AG04450 (cell line): ENCODE measurements around the gene MYEF2. TPM values are rescaled to one million over a fixed set of nuclear protein-coding genes. Genes with fewer than 3 reads are reported as not detected.

ENCODE experiments used
- CTCF ChIA-PET: fragments of 300-600, 350-600 bp; formaldehyde crosslinking; extraction: SDS; loops from one replicate; lab custom pipeline; 2022; ENCODE audit warnings: antibody characterized with exemption, inconsistent platforms; lab: Charles Lee
- POLR2A ChIA-PET: fragments of 350-600 bp; formaldehyde crosslinking; extraction: SDS; loops from one replicate; lab custom pipeline; 2021; ENCODE audit warnings: antibody characterized with exemption, inconsistent platforms; lab: Yijun Ruan, JAX
- DNase-seq: peaks from one replicate; pipeline ENCODE4 v3.0.0-alpha.2; 2011; ENCODE audit warnings: low read depth, low spot score
- H3K27ac ChIP-seq: one replicate; pipeline ENCODE4 v1.5.1; 2012; ENCODE audit warnings: low read depth, low read length, control low read depth
- H3K27me3 ChIP-seq: one replicate; pipeline ENCODE4 v1.6.0; 2012; ENCODE audit warnings: low read length; ENCODE audit not compliant: control insufficient read depth, insufficient read depth
- H3K4me3 ChIP-seq: 2 replicates; pipeline ENCODE4 v1.5.1; 2011; ENCODE audit warnings: mild to moderate bottlenecking, low read depth, low read length, control low read depth
- H3K9me3 ChIP-seq: 2 replicates; pipeline ENCODE4 v1.5.1; 2012; ENCODE audit warnings: low read length; ENCODE audit not compliant: control insufficient read depth, insufficient read depth
- polyA plus RNA-seq: library from polyadenylated mRNA; depleted of rRNA; stranded (reverse); fragments of >200 nt; gene quantifications from 2 replicates; pipeline ENCODE4 v1.2.3, GENCODE V29; 2011
- TF ChIP-seq, protein P1 (sequence below): IDR thresholded peaks from 2 replicates; pipeline ENCODE4 v1.5.1; 2011; ENCODE audit warnings: low read depth, low read length, control low read depth, inconsistent platforms

MYEF2 gene
- polyA plus RNA-seq, 1 experiment: 9.4 TPM

DNA sequence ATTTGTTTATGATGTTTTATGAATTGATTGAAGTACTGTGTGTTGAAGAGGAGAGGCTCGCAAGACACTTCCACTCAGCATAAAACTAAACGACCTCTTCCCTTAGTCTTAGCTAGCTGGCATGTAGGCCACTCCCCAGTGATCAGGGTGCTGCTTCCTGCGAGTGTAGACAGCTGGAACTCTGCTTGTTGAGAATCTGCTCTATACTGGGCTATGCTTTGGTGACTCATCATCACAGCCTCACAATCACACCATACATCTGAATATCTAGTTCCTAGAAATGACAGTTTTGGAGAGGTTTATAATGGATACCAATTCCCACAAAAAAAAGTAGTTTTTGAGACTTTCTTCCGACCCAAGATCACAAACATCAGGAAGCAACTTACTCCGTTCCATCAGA lies 58.8 kb downstream of the MYEF2 start:
- Histone ChIP-seq H3K27me3 (peaks cover 3% of the 10 kb centered on the region), H3K9me3 (no peaks in the 10 kb centered on the region), H3K4me3 (no peak overlapping the region), H3K27ac (no peak overlapping the region)
- ChIA-PET CTCF (no interaction called here), POLR2A (no interaction called here)
- no peak for DNase-seq
- TF ChIP-seq, protein P1, sequence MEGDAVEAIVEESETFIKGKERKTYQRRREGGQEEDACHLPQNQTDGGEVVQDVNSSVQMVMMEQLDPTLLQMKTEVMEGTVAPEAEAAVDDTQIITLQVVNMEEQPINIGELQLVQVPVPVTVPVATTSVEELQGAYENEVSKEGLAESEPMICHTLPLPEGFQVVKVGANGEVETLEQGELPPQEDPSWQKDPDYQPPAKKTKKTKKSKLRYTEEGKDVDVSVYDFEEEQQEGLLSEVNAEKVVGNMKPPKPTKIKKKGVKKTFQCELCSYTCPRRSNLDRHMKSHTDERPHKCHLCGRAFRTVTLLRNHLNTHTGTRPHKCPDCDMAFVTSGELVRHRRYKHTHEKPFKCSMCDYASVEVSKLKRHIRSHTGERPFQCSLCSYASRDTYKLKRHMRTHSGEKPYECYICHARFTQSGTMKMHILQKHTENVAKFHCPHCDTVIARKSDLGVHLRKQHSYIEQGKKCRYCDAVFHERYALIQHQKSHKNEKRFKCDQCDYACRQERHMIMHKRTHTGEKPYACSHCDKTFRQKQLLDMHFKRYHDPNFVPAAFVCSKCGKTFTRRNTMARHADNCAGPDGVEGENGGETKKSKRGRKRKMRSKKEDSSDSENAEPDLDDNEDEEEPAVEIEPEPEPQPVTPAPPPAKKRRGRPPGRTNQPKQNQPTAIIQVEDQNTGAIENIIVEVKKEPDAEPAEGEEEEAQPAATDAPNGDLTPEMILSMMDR: no peak

GRCh38 chr15:48112242-48112641 lies 65.9 kb downstream of the MYEF2 start:
- TF ChIP-seq, protein P1: peak; percentile 62
- H3K27me3 ChIP-seq: no peaks in the 10 kb centered on the region
- DNase-seq: no peak
- no peak overlapping the region for H3K4me3 ChIP-seq
- H3K9me3 ChIP-seq: no peaks in the 10 kb centered on the region
- H3K27ac ChIP-seq: no peak overlapping the region
- ChIA-PET CTCF (interaction anchor here (0.6 to 2.9 kb wide), 2 partner anchors 130 to 173 kb away, joined by 3 to 16 read pairs; no protein-coding TSS in a partner anchor), POLR2A (no interaction called here)

DNA sequence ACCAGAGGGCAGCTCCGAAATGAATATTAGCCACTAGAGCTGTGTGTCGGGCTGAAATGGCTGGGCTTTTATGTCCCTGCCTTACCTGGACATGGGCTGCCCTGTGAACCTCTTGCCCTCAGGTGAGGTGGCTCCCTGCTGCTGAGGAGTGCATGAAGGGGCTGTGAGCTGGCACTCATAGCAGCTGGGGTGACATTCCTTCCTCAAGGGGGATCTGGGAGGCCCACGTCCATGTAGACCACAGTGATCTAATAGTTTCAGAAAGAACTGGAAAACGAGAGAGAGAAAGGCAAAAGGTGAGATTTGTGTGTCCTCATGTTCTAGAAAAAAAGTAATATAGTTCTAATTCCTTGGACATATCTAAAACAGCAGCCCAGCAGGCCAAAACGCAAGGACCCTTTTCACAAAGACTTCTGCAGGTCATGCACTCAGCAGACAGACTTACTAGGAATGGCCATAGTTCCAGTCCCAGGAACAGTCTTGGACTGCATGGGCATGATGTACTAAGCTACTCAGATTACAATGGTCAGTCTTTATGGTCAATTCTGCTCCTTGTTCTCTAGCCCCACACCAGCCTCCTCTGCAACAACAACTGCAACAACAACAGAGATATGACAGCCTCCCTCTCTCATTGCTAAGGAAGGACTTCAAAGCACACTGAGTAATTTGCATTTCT lies 68.1 kb downstream of the MYEF2 start:
- TF ChIP-seq, protein P1: peak; percentile 18
- CTCF ChIA-PET: no interaction called here
- H3K9me3 ChIP-seq: no peaks in the 10 kb centered on the region
- H3K27ac ChIP-seq: no peak overlapping the region
- no peak for DNase-seq
- H3K27me3 ChIP-seq: peaks cover 5% of the 10 kb centered on the region
- no peak overlapping the region for H3K4me3 ChIP-seq
- POLR2A ChIA-PET: no interaction called here

DNA sequence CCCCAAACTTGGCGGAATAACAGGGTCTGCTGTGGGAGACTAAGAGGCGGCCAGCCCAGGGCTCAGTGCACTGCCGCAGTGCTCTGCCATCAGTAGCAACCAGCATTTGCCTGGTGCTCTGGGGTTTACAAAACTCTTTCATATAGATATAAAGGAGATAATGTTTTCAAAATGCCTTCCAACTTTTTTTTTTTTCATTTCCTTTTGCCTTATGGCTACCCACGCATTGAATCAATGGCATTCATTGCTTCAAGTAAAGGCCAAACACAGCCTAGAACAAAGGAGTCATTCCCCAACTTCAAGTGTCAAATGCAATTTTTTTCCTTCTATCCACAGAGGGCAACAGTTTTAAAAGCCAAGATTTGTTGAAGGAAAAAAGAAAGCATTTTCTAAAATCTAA lies 68.9 kb downstream of the MYEF2 start:
- TF ChIP-seq, protein P1: no peak
- Histone ChIP-seq H3K27ac (no peak overlapping the region), H3K4me3 (no peak overlapping the region), H3K9me3 (no peaks in the 10 kb centered on the region), H3K27me3 (peaks cover 5% of the 10 kb centered on the region)
- ChIA-PET CTCF (no interaction called here), POLR2A (no interaction called here)
- no peak for DNase-seq

- Histone ChIP-seq H3K27ac (no peak overlapping the region), H3K4me3 (no peak overlapping the region), H3K27me3 (peaks cover 5% of the 10 kb centered on the region), H3K9me3 (no peaks in the 10 kb centered on the region)
- ChIA-PET POLR2A (no interaction called here), CTCF (interaction anchor here (0.9 to 1.2 kb wide), 2 partner anchors 21 to 180 kb away, joined by 3 to 4 read pairs; no protein-coding TSS in a partner anchor)
- TF ChIP-seq, protein P1: no peak
- DNase-seq: no peak
Measured at GRCh38 chr15:48105936-48106335, 72.2 kb downstream of the MYEF2 start.
